HG03108 (cell line): ENCODE results near the gene AFTPH.

Source experiments
- ATAC-seq: cut with Tn5 transposase; IDR thresholded peaks from one replicate; pipeline ENCODE4 v1.9.1; 2021; ENCODE audit warnings: moderate library complexity; ENCODE audit not compliant: unreplicated experiment

The AFTPH gene

DNA sequence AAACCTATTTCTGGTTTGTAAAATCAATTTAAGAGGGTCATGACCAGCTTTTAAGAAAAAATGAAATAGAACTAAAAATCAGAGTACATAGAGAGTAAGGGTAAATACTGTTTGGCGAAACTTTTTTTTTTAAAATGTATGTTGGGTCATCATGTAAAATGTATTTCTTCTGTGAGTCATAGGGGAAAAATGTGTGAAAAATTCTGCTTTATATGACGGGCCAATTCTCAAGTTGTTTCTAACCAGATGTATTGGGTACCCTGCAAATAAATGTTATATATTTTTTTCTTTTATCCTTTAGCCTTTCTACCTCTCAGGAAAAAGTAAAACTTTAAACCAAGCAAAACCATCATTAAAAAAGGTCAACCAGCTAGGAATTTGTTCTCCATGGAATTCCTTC lies 13.9 kb downstream of the AFTPH start:
- ATAC-seq: no peak

GRCh38 chr2:64538764-64539433 lies 14.8 kb downstream of the AFTPH start:
- no peak for ATAC-seq

- no peak for ATAC-seq
Measured at GRCh38 chr2:64540615-64541014, 16.5 kb downstream of the AFTPH start.

DNA sequence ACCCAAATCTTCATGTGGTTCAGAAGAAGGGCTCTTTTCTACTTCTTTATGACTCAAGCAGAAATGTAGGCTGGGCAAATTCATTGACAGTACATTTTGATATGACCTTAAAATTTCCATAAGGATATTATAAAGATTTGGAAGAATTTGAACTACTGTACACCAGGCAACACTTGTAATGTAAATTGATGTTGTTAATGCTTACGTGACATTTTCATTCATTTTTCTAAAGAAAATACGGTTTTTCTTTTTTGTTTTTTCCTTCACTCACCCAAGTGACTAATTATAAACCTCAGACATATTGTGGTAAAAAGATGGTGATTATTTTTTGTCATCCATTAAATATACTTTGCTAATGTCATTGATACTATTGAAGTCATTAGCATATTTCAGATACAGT lies 17.4 kb downstream of the AFTPH start:
- ATAC-seq: no peak

GRCh38 chr2:64542071-64543007 lies 18.2 kb downstream of the AFTPH start:
- no peak for ATAC-seq

DNA sequence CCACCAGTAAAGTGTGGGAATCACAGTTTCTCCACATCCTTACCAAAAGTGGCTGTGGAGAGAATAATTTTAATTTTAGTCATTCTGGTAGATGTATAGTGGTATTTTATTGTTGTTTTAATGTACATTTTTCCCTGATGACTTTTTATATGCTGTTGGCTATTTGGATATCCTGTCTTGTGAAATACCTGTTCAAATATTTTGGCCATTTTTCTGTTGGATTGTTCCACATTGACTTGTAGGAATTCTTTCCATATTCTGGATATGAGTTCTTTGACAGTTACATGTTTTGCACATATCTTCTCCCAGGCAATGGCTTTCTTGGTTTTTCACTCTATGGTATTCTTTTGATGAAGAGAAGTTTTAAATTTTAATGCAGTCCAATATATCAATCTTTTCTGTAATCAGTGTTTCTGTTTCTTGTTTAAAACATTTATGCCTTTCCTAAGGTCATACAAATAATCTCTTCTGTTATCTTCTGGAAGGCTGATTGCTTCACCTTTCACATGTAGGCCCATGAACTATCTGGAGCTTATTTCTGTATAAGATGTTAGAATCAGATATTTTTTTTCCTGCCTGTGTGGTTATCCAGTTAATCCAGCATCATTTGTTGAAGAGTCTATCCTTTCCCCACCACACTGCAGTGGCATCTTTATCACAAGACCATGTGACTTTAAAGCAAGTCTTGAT lies 19.0 kb downstream of the AFTPH start:
- no peak for ATAC-seq

GRCh38 chr2:64548761-64549160 lies 24.6 kb downstream of the AFTPH start:
- ATAC-seq: no peak

DNA sequence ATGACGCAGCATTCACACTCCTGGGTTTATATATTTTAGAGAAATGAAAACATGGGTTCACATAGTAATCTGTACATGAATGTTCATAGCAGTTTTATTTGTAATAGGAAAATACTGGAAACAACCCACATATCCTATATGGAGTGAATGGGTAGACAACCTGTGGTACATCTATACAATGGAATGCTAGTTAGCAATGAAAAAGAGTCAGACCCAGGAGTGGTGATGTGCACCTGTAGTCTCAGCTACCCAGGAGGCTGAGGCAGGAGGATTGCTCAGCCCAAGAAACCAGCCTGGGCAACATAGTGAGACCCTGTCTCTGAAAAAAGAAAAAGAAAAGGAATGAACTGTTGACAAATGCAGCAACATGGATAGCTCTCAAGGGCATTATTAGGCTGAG lies 25.9 kb downstream of the AFTPH start:
- no peak for ATAC-seq

- no peak for ATAC-seq
Measured at GRCh38 chr2:64551851-64552250, 27.7 kb downstream of the AFTPH start.

- ATAC-seq: no peak
Measured at GRCh38 chr2:64554117-64554516, 30.0 kb downstream of the AFTPH start.

DNA sequence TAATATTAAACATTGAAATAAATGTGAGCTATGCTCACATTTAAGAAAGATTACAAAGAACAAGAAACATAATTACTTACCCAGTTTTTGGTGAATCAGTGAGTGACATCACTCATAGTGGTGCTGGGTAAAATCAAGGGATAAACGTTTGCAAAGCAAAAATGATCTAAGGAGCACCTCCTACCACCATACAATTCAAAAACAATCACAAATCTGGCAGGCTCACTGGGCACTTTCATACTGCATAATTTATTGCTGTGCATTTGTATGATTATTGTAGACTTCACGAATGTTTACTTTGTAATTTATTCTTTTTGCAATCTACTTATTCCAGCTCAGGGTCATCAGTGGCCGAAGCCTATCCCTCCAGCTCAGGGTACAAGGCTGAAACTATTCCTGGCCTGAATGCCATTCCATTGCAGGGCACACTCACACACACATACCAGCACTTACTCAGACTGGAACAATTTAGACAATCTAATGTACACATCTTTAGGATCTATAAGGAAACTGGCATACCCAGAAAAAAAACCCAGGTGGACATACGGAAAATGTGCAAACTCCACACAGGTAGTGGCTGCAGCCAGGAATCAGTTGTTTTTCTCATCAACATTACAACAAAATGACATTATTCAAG lies 34.4 kb downstream of the AFTPH start:
- no peak for ATAC-seq

GRCh38 chr2:64562148-64562784 lies 38.1 kb downstream of the AFTPH start:
- ATAC-seq: no peak

DNA sequence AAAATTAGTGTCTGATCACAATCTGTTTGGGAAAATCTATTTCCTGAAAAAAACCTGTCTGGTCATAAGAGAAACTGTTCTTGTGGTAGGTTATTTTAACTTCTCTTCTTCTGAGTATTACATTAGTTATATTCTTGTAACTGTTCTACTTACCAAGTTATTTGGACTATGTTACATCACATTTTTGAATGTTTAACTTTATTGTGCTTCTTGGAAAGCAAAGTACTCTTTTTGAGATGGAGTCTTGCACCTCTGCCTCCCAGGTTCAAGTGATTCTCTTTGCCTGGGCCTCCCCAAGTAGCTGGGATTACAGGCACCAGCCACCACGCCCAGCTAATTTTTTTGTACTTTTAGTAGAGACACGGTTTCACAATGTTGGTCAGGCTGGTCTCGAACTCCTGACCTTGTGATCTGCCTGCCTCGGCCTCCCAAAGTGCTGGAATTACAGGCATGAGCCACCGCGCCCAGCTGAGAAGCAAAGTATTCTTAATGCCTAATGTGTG lies 39.4 kb downstream of the AFTPH start:
- no peak for ATAC-seq

- no peak for ATAC-seq
Measured at GRCh38 chr2:64565949-64566710, 42.0 kb downstream of the AFTPH start.

DNA sequence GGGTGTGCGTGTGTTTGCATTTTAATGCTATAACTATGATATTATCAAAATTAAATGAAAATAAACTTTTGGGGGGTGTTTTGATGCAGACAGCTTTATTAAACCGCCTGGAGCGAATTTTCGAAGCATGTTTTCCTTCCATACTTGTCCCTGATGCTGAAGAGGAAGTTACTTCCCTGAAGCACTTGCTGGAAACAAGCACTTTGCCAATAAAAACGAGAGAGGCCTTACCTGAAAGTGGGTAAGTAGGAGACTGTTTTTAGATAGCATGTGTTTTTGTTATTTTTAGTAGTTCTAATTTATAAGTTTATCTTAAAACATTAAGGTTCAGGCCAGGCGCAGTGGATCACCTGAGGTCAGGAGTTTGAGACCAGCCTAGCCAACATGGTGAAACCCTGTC lies 43.3 kb downstream of the AFTPH start:
- ATAC-seq: no peak

GRCh38 chr2:64568836-64569235 lies 44.7 kb downstream of the AFTPH start:
- ATAC-seq: no peak

DNA sequence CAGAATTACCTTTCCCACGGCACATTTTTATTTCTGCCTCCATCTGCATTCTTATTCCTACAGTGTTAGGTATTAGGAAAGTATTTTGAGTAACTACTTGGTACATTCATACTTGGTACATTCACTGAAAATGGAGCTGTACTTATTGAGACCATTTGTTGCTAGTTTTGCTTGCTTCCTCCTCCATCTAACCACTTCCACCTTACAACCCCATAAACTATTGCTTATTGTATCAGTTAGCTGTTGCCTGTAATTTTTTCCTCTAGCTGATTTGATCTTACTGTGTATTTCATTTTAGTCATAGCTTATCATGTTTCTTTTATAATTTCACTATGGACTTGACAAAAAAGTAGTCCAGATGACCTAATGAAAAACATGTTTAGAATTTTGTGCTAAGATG lies 50.7 kb downstream of the AFTPH start:
- no peak for ATAC-seq

- ATAC-seq: no peak
Measured at GRCh38 chr2:64581018-64581417, 56.9 kb downstream of the AFTPH start.

GRCh38 chr2:64581777-64582539 lies 57.8 kb downstream of the AFTPH start:
- ATAC-seq: peak; percentile 24
